Activated CD8-positive, alpha-beta T cell treated with anti-CD3 and anti-CD28 coated beads for 36 hours (primary cell): ENCODE results near the gene TM4SF18. TPM values are rescaled to one million over a fixed set of nuclear protein-coding genes. Genes with fewer than 3 reads are reported as not detected.

ENCODE experiments used
- ATAC-seq: fragments of 200-7000 bp; cut with Tn5 transposase; one replicate; pipeline ENCODE4 v1.10.0; 2021; ENCODE audit warnings: mild to moderate bottlenecking, moderate library complexity
- CTCF ChIA-PET: fragments of 350-600 bp; sonication (Branson Sonifier 250); formaldehyde crosslinking; loops from one replicate; lab custom pipeline; 2021; ENCODE audit warnings: antibody characterized with exemption; lab: Charles Lee
- POLR2A ChIA-PET: fragments of 350-600 bp; sonication (Branson Sonifier 250); formaldehyde crosslinking; loops from one replicate; lab custom pipeline; 2021; ENCODE audit warnings: antibody characterized with exemption; lab: Charles Lee
- DNase-seq: peaks from one replicate; pipeline ENCODE4 v3.0.0-alpha.2; 2020
- H3K27ac Mint-ChIP-seq: one replicate; pipeline ENCODE4 v1.8.0; 2021; ENCODE audit warnings: mild to moderate bottlenecking, mixed read lengths
- H3K27me3 Mint-ChIP-seq: one replicate; pipeline ENCODE4 v1.8.0; 2021; ENCODE audit warnings: mixed read lengths
- H3K36me3 Mint-ChIP-seq: one replicate; pipeline ENCODE4 v1.8.0; 2021; ENCODE audit warnings: low read depth, mixed read lengths
- H3K4me1 Mint-ChIP-seq: one replicate; pipeline ENCODE4 v1.8.0; 2021; ENCODE audit warnings: low read depth, mixed read lengths
- H3K4me3 Mint-ChIP-seq: one replicate; pipeline ENCODE4 v1.8.0; 2021; ENCODE audit warnings: mild to moderate bottlenecking, moderate library complexity, mixed read lengths
- H3K9me3 Mint-ChIP-seq: one replicate; pipeline ENCODE4 v1.8.0; 2021; ENCODE audit warnings: mixed read lengths
- CTCF ChIP-seq: fragments of 200-600 bp; IDR thresholded peaks from one replicate; pipeline ENCODE4 v1.8.0; 2022; ENCODE audit warnings: antibody characterized with exemption, mild to moderate bottlenecking
- intact Hi-C: fragments of 100-400 bp; cut with micrococcal nuclease; formaldehyde crosslinking; loops from one replicate; pipeline ENCODE4 v1.10.0; 2022
- total RNA-seq, 2 experiments: library from RNA; stranded (reverse); gene quantifications; one replicate each; pipeline ENCODE4 v1.2.3, GENCODE V29; 2021

Gene TM4SF18
- total RNA-seq, 2 experiments from 2014 or later = not detected

GRCh38 chr3:149317072-149317471, 16.4 kb downstream of the TM4SF18 start:
- TF ChIP-seq CTCF = no peak
- no peaks in the 10 kb centered on the region for H3K4me1 Mint-ChIP-seq
- DNase-seq (no peak), ATAC-seq (no peak)
- no peak overlapping the region for H3K27ac Mint-ChIP-seq
- POLR2A ChIA-PET = no interaction called here
- peaks cover 14% of the 10 kb centered on the region for H3K27me3 Mint-ChIP-seq
- H3K9me3 Mint-ChIP-seq = no peaks in the 10 kb centered on the region
- CTCF ChIA-PET = no interaction called here
- intact Hi-C loops = no loop called here
- H3K36me3 Mint-ChIP-seq = no peaks in the 10 kb centered on the region
- H3K4me3 Mint-ChIP-seq = no peak overlapping the region

- no peak for DNase-seq
- no peaks in the 10 kb centered on the region for H3K4me1 Mint-ChIP-seq
- intact Hi-C loops = no loop called here
- ChIA-PET CTCF (no interaction called here), POLR2A (no interaction called here)
- no peak for TF ChIP-seq CTCF
- ATAC-seq = no peak
- H3K36me3 Mint-ChIP-seq = no peaks in the 10 kb centered on the region
- peaks cover 15% of the 10 kb centered on the region for H3K27me3 Mint-ChIP-seq
- no peaks in the 10 kb centered on the region for H3K9me3 Mint-ChIP-seq
- H3K4me3 Mint-ChIP-seq = no peak overlapping the region
- H3K27ac Mint-ChIP-seq = no peak overlapping the region
Observed at GRCh38 chr3:149316437-149316836, 17.0 kb downstream of the TM4SF18 start.

- CTCF ChIA-PET = no interaction called here
- DNase-seq (no peak), ATAC-seq (no peak)
- intact Hi-C loops = no loop called here
- H3K9me3 Mint-ChIP-seq = no peaks in the 10 kb centered on the region
- TF ChIP-seq CTCF = no peak
- POLR2A ChIA-PET = no interaction called here
- no peak overlapping the region for H3K27ac Mint-ChIP-seq
- H3K36me3 Mint-ChIP-seq = no peaks in the 10 kb centered on the region
- H3K27me3 Mint-ChIP-seq = peaks cover 17% of the 10 kb centered on the region
- no peaks in the 10 kb centered on the region for H3K4me1 Mint-ChIP-seq
- H3K4me3 Mint-ChIP-seq = no peak overlapping the region
Observed at GRCh38 chr3:149315694-149316093, 17.7 kb downstream of the TM4SF18 start.

- H3K36me3 Mint-ChIP-seq = no peaks in the 10 kb centered on the region
- no peaks in the 10 kb centered on the region for H3K9me3 Mint-ChIP-seq
- H3K27me3 Mint-ChIP-seq = peaks cover 18% of the 10 kb centered on the region
- ChIA-PET POLR2A (no interaction called here), CTCF (no interaction called here)
- no peak overlapping the region for H3K4me3 Mint-ChIP-seq
- H3K4me1 Mint-ChIP-seq = no peaks in the 10 kb centered on the region
- ATAC-seq = no peak
- no peak for DNase-seq
- no peak overlapping the region for H3K27ac Mint-ChIP-seq
- no peak for TF ChIP-seq CTCF
- intact Hi-C loops = no loop called here
Observed at GRCh38 chr3:149314807-149315578, 18.4 kb downstream of the TM4SF18 start.

GRCh38 chr3:149313542-149313941, 19.9 kb downstream of the TM4SF18 start:
- Mint-ChIP-seq H3K9me3 (no peaks in the 10 kb centered on the region), H3K4me3 (no peak overlapping the region), H3K27me3 (peaks cover 20% of the 10 kb centered on the region), H3K27ac (no peak overlapping the region), H3K4me1 (no peaks in the 10 kb centered on the region), H3K36me3 (no peaks in the 10 kb centered on the region)
- TF ChIP-seq CTCF = no peak
- DNase-seq (no peak), ATAC-seq (no peak)
- intact Hi-C loops = no loop called here
- POLR2A ChIA-PET = no interaction called here
- CTCF ChIA-PET = no interaction called here
